Activated naive CD4-positive, alpha-beta T cell treated with anti-CD3 and anti-CD28 coated beads for 36 hours (primary cell): Measurements from ENCODE around the gene CCDC80. TPM values are rescaled to one million over a fixed set of nuclear protein-coding genes. Genes with fewer than 3 reads are reported as not detected.

ENCODE experiments used
- CTCF ChIA-PET: fragments of 350-600 bp; sonication (Branson Sonifier 250); formaldehyde crosslinking; loops from one replicate; lab custom pipeline; 2021; ENCODE audit warnings: antibody characterized with exemption; lab: Charles Lee
- DNase-seq: peaks from one replicate; pipeline ENCODE4 v3.0.0-alpha.2; 2020
- H3K27ac Mint-ChIP-seq: one replicate; pipeline ENCODE4 v1.8.0; 2021; ENCODE audit warnings: mild to moderate bottlenecking, mixed read lengths
- H3K27me3 Mint-ChIP-seq: one replicate; pipeline ENCODE4 v1.8.0; 2021; ENCODE audit warnings: low read depth, mixed read lengths
- H3K36me3 Mint-ChIP-seq: one replicate; pipeline ENCODE4 v1.8.0; 2021; ENCODE audit warnings: low read depth, mixed read lengths
- H3K4me1 Mint-ChIP-seq: one replicate; pipeline ENCODE4 v1.8.0; 2021; ENCODE audit warnings: low read depth, mixed read lengths
- H3K4me3 Mint-ChIP-seq: one replicate; pipeline ENCODE4 v1.8.0; 2021; ENCODE audit warnings: mild to moderate bottlenecking, moderate library complexity, mixed read lengths
- H3K9me3 Mint-ChIP-seq: one replicate; pipeline ENCODE4 v1.8.0; 2021; ENCODE audit warnings: mixed read lengths
- intact Hi-C: fragments of 100-400 bp; cut with micrococcal nuclease; formaldehyde crosslinking; loops from one replicate; pipeline ENCODE4 v1.15.1; 2023
- total RNA-seq, 2 experiments: library from RNA; stranded (reverse); gene quantifications; one replicate each; pipeline ENCODE4 v1.2.3, GENCODE V29; 2021

CCDC80 gene
- total RNA-seq, 2 experiments from 2014 or later, result not detected

DNA sequence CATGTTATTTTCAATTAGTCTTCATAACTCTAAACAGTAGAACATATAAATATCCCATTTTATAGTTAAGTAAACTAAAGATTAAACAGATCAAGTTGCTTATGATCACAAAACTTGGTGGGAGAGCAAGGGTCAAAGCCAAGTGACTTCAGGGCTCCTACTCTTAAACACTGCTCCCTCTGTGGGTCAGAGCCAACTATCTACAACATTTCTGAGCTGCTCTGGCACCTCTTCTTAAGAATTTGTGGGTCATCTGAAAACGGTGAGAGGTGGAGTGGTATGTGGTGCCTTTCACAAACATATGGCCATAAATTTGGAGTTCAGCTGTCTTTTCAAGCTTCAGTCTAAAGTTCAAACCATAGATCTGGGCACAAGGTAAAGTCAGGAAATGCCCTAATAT is 90.1 kb downstream of the CCDC80 start:
- DNase-seq, result no peak
- Mint-ChIP-seq H3K36me3 (peaks cover 21% of the 10 kb centered on the region), H3K4me3 (no peak overlapping the region), H3K9me3 (no peaks in the 10 kb centered on the region), H3K4me1 (peaks cover 25% of the 10 kb centered on the region), H3K27ac (no peak overlapping the region), H3K27me3 (no peaks in the 10 kb centered on the region)
- intact Hi-C loops, result no loop called here
- CTCF ChIA-PET, result no interaction called here

Other genes starting within 250 kb of the CCDC80 start
- gene BTLA, start 141.7 kb downstream of the CCDC80 start, total RNA-seq, result 10 to 100 TPM; 70.6 to 73.4 TPM
- 10 to 100 TPM; 49.2 to 50.4 TPM for gene ATG3, start 79.2 kb downstream of the CCDC80 start, total RNA-seq
- 10 to 100 TPM; 15.7 to 16.0 TPM for gene SLC35A5, start 79.1 kb downstream of the CCDC80 start, total RNA-seq
- gene CD200R1L, start 205.7 kb upstream of the CCDC80 start, total RNA-seq, result not detected